GM03348 (cell line): ENCODE data around the gene GRIK2.
"Not testable (repeated sequence)": the region's sequence is repeated elsewhere in the genome, so short reads cannot be mapped to it uniquely, and the experiment has no call there.

Experiments
- DNase-seq: peaks from one replicate; pipeline ENCODE4 v3.0.0; 2012; ENCODE audit warnings: low spot score

GRIK2 gene

GRCh38 chr6:101393251-101393828 lies at the start of gene GRIK2:
Gene GRIK2, plus strand, starts transcription at chr6:101393708.
- DNase-seq: peak; percentile 84

GRCh38 chr6:101344885-101345284 lies 48.6 kb upstream of the GRIK2 start:
- no peak for DNase-seq

DNA sequence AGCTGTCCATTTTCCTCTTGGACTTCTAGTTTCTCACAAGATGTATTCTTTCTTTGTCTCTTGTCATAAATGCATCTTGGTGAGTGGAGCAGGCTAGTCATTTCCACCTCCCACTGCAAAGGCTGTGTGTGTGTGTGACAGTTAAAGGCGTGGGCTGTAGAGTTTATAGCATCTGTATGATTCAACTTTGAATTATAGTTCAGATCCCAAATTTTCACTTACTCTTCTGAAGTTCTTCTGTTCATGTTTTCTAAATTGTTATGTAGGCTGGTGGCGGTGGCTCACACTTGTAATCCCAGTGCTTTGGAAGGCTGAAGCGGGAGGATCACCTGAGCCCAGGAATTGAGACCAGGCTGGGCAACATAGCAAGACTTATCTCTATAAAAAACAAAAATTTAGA lies 44.7 kb upstream of the GRIK2 start:
- no peak for DNase-seq

DNA sequence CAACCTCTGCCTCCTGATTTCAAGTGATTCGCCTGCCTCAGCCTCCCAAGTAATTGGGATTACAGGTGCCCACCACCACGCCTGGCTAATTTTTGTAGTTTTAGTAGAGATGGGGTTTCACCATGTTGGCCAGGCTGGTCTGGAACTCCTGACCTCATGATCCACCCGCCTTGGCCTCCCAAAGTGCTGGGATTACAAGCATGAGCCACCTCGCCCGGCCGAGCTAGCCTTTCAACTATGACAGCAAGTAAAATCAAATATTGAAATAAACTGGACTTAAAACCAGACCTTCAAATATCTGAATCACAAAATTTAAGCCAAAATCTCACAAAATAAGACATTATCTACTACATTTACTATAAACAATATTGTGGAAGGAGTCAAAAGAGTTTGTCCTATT lies 42.9 kb upstream of the GRIK2 start:
- DNase-seq: not testable (repeated sequence)

- no peak for DNase-seq
Observed at GRCh38 chr6:101351173-101351572, 42.3 kb upstream of the GRIK2 start.

DNA sequence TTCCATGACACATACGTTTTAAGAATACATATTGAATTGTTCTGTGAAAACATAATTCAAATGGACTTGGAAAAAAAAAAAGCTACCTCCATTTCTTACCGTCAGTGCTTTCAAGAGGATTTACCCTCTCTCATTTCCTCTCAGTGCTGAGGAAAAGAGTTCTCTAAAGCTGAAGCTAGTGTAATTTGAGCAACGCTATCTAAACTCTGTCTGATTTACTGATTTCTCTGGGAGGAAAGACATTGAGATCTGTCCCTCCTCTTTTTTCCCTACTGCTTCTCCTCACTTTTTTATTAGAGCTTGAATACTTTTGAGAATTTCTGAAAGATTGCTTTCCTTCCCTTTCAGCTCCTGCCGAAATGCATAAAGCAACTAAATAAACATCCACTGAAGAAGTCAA lies 41.2 kb upstream of the GRIK2 start:
- no peak for DNase-seq

DNA sequence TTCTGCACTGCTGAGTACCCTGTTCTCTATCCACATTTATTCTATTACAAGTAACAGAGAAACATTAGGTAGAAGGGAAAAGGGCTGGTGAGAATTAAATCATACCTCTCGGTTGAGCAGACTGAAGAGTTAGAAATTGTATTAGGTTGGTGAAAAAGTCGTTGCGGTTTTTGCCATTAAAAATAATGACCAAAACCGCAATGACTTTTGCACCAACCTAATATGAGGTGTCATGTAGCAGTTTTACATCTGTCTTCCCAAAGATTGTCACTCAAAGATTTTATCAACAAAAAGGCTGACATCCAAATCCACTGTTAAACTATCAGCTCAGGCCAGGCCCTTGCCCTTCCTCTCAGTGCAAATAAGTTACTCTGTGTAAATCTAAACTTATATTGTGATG lies 28.3 kb upstream of the GRIK2 start:
- no peak for DNase-seq

DNA sequence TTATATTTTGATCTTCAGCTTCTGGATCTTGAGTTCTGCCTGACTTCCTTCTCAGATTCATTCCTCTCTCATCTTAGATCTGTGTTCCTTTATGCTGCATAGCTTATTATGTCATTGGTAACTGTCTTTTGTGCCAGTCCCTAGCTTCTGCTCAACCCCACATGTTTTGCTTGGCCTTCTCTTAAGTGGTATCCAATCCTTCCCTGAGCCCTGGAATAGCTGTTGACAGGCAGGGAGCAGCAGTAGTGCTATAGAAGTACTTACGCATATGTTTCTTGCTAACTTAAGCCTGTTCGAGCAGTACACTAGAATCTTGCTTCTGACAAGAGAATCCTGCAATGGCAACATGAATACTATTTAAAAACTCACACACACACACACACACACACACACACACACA lies 13.6 kb upstream of the GRIK2 start:
- DNase-seq: no peak

- DNase-seq: no peak
Observed at GRCh38 chr6:101380897-101381630, 12.4 kb upstream of the GRIK2 start.

- DNase-seq: not testable (repeated sequence)
Observed at GRCh38 chr6:101383747-101384146, 9.8 kb upstream of the GRIK2 start.

- DNase-seq: no peak
Observed at GRCh38 chr6:101386982-101387381, 6.5 kb upstream of the GRIK2 start.

GRCh38 chr6:101391772-101392585 lies 1.5 kb upstream of the GRIK2 start:
- no peak for DNase-seq

DNA sequence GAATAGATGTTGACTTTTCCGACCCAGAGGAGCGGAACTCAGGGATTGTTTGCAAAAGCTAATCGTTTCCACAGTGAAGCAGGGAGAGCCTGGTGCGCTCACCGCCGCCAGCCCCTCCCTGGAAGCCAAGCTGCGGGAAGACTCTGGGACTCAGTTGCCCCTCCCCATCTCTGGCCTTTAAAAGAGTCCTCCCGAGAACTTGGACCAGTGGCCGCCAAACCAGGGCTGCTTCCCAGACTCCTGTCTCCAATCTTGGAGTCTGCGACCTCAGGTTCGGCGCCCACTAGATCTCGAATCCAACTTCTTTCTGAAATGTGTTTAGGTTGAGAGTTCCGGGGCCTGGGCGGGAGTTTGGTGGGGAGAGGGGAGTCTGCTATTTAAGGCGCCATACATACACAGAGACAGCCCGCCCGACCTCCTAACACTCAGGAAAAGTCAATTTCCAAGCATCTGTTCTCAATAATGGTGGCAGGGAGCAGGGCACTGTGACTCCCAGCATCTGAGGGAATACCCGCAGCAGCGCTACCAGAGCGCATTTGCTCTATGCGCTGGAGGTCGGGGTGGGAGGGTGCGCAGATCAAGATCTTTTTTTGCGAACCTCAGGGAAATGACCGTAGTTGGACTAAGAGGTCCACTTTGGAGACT lies 800 bp upstream of the GRIK2 start:
- DNase-seq: peak; percentile 22

DNA sequence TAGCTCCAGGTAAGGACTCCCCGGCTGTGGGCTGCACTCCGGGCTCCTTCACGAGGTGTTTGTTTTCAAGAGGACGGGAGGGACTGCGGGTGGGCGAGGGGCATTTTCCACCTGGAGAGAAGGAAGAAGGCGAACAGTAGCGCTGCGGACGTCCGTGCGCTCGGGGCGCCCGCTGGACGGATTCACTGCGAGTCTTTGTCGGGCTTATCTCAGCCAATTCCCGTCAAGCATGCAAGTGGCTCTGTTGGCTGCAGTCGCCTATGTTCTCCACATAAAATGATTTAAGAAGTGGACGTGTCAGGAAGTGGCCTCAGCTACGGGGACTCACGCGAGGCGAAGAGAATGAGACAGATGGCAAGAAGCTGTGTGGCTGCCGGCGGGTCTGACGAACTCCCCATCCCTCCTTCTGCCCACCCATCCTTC lies 332 bp downstream of the GRIK2 start:
- peak; percentile 55 for DNase-seq

DNA sequence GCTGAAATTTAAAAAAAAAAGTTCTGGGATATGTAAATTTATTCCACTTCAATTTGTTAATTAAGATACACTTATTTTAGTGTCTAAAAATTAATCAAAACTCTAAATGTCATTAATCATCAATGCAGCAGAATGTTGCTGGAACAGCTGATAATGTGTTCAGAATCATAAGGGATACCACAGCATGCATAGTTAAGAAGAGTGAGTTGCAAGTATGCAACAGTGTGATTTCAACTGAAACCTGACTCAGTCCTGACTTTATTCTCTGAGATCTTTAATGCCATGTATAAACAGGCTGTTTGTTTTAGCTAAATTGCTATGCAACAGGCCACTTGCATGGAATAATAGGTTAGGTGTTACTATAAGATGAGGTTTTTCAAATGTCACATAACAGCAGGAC lies 1.4 kb downstream of the GRIK2 start:
- no peak for DNase-seq

- no peak for DNase-seq
Observed at GRCh38 chr6:101395345-101395744, 1.8 kb downstream of the GRIK2 start.

GRCh38 chr6:101396548-101397173 lies 3.2 kb downstream of the GRIK2 start:
- peak; percentile 43 for DNase-seq

- DNase-seq: no peak
Observed at GRCh38 chr6:101397199-101397598, 3.7 kb downstream of the GRIK2 start.

- no peak for DNase-seq
Observed at GRCh38 chr6:101398716-101399615, 5.5 kb downstream of the GRIK2 start.

DNA sequence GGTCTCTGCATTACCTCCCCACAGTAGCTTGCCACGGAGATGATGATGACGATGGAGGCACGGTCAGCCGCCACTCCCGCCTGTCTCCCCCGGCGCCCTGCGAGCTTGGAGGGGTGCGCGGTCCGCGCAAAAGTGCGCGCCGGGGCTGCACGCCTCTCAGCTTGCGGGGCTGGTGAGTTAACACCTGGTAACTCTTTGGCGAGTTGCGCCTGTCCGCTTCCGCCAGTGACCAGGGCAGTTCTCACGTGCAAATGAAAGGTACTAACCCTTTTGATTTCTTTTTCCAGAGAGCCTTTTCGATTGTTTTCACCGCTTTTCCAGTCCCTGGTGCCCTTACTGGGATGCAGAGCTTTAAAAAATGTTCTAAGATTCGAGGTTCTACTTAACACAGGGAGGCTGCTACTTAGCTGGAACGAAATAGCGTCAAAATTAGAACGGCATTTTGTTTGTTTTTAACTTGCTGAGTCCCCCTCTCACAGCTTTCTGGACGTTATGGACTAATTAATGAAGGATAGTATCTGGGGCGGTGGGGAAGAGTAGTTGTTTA lies 6.2 kb downstream of the GRIK2 start:
- no peak for DNase-seq
